ENCODE data around the gene CERS6.

DNA sequence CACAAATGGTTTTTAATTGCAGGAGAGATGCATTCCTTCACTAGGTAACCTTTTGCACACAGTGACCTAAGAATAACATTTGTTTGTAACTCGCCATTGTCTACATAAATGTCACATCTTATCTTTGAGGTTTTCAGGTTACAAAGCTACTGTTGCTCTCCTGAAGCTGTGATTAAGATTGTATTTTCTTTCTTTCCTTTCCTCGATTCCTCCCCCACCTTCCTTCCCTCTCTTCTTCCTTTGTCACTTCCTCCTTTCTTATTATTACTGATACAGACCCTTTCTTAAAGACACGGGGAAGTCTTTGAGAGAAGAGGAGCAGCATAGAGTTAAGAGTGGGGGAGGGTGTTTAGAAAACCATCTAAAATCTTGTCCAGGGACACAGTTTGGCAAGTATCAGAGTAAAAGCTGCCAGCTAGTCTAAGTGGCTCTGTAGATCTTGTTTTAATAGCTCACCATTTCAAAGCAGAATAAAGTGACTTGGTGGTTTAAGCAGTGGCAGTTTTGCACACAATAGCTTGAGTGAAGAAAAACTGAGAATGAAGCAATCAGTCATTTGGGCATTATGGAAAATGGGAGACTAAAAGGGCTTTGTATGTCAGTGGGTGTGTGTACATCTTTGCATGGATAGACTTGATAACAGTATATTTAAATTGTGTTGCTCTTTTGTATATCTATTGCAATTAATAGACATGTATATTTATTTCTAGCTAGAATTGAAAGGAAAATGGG, 10.9 kb downstream of the CERS6 start:
- TF ChIP-seq, protein P1, sequence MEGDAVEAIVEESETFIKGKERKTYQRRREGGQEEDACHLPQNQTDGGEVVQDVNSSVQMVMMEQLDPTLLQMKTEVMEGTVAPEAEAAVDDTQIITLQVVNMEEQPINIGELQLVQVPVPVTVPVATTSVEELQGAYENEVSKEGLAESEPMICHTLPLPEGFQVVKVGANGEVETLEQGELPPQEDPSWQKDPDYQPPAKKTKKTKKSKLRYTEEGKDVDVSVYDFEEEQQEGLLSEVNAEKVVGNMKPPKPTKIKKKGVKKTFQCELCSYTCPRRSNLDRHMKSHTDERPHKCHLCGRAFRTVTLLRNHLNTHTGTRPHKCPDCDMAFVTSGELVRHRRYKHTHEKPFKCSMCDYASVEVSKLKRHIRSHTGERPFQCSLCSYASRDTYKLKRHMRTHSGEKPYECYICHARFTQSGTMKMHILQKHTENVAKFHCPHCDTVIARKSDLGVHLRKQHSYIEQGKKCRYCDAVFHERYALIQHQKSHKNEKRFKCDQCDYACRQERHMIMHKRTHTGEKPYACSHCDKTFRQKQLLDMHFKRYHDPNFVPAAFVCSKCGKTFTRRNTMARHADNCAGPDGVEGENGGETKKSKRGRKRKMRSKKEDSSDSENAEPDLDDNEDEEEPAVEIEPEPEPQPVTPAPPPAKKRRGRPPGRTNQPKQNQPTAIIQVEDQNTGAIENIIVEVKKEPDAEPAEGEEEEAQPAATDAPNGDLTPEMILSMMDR (IDR thresholded peaks at IDR 0.05), result no peak
- TF ChIP-seq POLR2AphosphoS5 (IDR thresholded peaks at IDR 0.05), result peak; percentile 25
- TF ChIP-seq POLR2A (IDR thresholded peaks at IDR 0.05), result no peak
